Upper lobe of left lung (tissue), 4 donors: ENCODE data around the gene PXDN.

ENCODE experiments used
- POLR2AphosphoS5 ChIP-seq, 2 donors: sonication (generic); formaldehyde crosslinking; IDR thresholded peaks; one replicate each; pipeline ENCODE4 v1.5.1; 2017; ENCODE audit warnings: antibody characterized with exemption in 2 of 2
- TF ChIP-seq, protein P1 (sequence below), 6 experiments: fragments of 450-650 bp in 4 of 6; fragments of 200-600 bp in 2 of 6; sonication (generic) in 2 of 6; IDR thresholded peaks; one replicate each; pipeline ENCODE4 v1.5.1; 2016 to 2019; ENCODE audit warnings: antibody characterized with exemption in 6 of 6

DNA sequence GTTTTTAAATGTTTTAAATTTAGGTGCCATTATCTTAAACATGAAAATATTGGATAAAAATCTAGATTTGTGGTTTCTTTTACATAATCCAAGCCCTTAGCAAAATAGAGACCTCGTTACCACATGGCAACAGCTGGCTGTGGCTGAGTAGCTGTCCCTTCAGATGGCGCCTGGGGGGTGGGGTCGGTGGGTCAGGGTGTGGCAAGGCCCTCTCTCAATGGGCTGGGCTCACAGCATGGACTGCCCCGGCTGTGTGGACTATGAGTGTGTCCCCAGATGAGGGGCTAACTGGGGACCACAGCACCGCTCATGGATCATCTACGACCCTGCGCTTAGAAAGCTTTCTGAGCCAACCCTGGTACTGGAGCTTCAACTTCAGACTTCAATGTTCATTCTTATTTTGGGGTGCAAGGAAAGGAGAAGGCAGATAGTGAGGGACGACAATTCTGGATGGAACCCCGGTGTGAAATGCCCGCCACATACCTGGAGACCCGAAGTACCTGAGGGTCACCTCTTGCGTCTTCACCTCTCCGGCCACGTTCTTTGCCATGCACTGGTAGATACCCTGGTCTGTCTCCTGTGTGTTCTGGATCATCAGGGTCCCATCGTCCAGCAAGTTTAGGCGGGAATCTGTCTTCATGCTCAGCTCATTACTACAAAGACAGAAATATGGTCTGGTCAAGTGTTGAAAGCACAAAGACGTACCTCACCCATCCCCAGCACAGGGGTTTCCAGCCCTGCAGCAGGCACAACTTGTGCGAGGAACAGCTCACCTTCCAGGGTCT, 71.0 kb downstream of the PXDN start:
- TF ChIP-seq, protein P1, sequence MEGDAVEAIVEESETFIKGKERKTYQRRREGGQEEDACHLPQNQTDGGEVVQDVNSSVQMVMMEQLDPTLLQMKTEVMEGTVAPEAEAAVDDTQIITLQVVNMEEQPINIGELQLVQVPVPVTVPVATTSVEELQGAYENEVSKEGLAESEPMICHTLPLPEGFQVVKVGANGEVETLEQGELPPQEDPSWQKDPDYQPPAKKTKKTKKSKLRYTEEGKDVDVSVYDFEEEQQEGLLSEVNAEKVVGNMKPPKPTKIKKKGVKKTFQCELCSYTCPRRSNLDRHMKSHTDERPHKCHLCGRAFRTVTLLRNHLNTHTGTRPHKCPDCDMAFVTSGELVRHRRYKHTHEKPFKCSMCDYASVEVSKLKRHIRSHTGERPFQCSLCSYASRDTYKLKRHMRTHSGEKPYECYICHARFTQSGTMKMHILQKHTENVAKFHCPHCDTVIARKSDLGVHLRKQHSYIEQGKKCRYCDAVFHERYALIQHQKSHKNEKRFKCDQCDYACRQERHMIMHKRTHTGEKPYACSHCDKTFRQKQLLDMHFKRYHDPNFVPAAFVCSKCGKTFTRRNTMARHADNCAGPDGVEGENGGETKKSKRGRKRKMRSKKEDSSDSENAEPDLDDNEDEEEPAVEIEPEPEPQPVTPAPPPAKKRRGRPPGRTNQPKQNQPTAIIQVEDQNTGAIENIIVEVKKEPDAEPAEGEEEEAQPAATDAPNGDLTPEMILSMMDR (IDR thresholded peaks at IDR 0.05), result no peak
- TF ChIP-seq POLR2AphosphoS5 (IDR thresholded peaks at IDR 0.05), result no peak
